Activated T-cell treated with anti-CD3 and anti-CD28 coated beads for 1 hour (primary cell): ENCODE measurements around the gene TXLNB.

Experiments
- DNase-seq: peaks from one replicate; pipeline ENCODE4 v3.0.0-alpha.2; 2020; ENCODE audit warnings: low read depth

Gene TXLNB

GRCh38 chr6:139270249-139270648 is 21.5 kb downstream of the TXLNB start:
- no peak for DNase-seq

DNA sequence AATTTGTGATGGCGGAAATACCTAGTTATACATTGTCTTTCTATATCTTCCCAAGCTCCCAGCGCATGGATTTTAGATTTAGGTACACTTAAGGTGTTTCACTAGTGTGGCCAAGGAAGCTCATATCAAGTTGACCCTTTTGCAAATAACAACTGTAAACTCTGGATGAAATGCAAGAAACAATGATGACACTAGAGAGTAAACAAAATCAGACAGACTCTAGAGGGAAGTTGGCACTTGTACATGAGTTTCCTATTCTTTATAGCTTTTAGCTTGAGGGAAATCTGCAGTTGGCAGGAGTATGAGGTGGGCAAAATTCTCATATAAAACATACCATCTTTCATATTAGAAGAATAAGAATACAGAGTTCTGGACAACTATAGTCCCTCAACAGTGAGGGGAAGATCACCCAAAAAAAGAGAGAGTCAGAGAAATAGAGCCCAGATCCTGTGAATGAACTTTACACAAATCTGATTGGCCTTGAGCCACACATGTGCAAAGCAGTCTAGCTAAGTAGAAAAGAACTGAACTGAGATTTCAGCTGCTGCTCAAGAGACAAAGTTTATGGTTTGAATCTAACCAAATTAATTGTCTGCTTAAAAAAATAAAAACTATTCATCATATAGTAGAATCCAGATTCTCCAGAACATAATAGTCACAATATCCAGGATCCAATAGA is 26.1 kb downstream of the TXLNB start:
- no peak for DNase-seq

DNA sequence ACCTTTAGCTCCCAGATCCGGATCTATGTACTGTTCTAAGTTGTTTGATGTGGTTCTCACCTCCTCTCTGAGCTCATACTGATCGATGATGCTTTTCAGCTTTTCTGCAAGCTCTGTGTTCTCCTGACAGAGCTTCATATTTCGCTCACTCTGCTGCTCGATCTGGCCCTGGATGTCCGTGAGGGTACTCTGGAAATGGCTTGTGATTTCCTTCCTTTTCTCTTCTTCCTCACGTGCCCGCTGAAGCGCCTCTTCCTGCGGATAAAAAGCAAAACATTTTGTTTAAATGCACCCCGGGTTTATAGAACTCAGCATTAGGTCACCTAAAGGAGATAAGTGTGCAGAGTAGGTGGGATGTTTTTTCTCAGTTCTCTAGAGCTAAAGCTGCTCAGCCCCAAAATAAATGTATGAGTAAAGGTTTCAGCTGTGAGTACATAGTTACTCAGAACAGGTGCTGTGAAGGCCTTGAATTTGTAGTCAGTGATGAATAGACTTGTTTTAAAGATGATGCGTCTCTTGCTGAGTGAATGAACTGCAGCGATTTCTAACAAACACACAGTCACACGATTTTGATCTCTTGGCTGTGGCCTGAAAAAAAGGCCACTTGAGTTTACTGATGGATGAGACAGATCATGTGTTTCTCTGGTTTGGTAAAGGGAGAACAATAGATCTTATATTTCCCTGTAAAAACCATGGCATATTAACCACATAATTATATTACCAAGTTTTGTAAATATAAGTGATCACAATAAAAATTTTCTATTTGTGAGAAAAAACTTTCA is 29.1 kb downstream of the TXLNB start:
- DNase-seq, result no peak

DNA sequence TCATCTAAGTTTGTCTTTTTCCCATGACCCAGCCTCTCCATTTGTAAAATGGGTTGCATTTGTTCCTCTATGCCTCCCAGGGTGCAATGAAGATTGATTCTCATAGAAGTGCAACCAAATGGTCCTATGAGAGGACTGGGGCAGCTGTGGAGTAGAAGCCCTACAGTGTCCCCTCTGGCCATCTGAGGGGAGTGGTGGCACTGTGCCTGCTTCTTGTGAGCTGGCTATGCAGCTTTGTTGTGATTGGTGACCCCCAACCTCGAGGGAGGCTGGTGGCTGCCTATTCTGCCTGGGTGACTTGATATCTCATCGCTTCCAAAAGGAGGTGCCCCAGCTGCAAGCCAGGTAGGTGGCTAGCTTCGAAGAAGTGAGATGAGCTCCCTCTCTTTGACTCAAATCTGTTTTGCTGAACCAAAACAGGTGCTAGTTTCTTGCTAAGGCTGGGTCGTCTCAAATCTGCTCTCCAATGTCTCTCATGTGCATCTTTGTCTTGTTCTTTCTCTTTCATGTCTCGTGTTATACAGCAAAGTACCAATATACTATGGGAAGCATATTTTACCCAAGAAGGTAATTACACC is 33.9 kb downstream of the TXLNB start:
- DNase-seq, result no peak

DNA sequence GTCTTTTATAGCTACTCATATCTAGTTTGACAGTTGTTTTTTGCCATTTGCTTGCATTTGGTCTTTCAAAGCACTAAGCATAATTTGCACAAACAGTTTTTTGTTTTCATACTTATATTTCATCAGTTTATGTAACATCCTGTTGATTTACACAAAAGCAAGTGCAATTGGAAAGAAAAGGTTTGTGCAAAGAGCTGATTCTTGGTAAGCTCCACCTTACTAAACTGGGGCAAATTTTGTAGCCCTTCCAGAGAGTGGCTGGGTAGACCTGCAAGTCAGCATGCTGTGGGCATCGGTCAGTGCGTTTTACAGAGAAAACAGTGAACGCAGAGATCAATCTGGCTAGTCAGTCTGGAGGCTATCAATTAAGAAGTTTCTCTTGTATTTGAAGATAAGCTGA is 34.5 kb downstream of the TXLNB start:
- DNase-seq, result no peak

DNA sequence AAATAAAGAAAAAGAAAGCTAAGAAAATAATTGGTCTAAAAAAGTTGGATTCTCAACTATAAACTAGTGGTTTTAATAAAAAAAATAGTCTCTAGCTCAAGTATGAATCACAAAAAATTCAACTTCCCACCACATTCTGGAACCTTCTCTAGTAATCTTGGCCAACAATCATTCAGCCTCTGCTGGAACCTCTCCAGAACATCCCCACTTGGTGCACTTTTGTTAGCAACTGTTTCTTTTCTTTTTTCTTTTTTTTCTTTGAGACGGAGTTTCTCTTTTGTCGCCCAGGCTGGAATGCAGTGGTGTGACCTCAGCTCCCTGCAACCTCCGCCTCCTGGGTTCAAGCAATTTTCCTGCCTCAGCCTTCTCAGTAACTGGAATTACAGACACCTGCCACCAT is 35.7 kb downstream of the TXLNB start:
- no peak for DNase-seq

GRCh38 chr6:139254196-139254595 is 37.6 kb downstream of the TXLNB start:
- no peak for DNase-seq

- DNase-seq, result no peak
These were observed 38.1 kb downstream of the TXLNB start for GRCh38 chr6:139253656-139254055.

DNA sequence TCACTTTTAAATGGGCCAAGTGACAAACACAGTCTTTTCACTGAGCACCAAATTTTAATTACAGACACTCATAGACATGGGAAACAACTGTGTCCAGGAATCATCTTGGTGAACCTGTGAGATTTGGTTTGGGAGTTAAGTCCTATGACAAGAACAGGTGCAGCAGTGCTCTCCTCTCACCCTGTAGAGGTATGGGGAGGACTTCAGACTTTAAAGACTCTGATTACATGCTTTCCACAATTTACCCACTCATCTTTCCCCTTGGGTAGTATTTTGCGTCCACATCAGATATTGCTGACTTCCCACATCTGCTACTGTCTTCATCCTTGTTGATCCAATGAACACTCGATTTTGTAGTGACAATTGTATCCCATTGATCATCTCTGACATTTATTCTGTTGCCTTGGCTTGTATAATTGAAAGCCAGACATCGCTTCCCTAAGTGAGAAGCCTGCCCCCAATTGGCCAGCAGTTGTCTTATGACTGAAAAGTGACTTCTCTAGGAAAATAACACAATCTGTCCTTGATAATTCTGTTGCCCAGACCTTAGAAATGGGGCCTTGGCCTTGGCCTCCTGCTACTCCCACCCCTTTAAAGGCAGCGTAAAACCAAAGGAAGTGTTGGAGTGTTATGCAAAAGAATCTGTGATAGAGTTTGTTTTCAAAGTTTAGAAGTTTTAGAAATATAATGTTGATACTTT is 40.0 kb downstream of the TXLNB start:
- no peak for DNase-seq

GRCh38 chr6:139251045-139251690 is 40.6 kb downstream of the TXLNB start:
- DNase-seq, result no peak

DNA sequence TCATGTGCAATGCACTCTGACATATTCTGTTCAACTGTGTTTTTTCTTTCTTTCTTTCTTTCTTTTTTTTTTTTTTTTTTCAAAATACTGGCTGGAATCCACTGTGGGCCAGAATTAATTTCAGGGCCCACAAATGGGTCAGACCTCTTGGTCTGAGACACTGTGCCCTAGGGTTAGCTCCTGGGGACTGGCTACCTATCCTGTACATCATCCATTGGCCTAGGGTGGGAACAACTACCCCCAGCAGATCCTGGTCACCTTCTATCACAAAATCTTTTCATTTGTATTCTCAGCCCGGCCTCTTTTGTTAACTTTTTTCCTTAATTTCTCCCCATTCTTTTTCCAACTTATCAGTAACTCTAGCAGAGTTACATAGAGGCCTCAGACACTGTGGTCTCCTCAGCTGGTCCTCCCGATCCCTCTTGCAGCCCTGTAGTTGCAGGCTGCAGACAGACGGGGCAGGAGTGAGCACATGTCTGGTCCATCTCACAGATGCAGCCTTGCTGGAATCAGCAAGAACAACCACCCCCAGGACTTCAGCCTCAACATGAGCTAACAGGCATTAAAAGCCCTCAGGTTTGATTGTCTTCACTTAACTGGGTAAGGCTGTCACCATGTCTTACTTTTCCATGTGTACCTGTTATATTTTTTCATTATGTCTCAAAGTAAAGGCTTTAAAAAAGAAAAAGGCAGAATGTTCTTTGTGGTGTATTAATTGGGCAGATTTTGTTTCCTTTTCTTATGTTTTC is 41.3 kb downstream of the TXLNB start:
- DNase-seq, result peak; percentile 42

GRCh38 chr6:139249395-139249794 is 42.4 kb downstream of the TXLNB start:
- DNase-seq, result no peak

DNA sequence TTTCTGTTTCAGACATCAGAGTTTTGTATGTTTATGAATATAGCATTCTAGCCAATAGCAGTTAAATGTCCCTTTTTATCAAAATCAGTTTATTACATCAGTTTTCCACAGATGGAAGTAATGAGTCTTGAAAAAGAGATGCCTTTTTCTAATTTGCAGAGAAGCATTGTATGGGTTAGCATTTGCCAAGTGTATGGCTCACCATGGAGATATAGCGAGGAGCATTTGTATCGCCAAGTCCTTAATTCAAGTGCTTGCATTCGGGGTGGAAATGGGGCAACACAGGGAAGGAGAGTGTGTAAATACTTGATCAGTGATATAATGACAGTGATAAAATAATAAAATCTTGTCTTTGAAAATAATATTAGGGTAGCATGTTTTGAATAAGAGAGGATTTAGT is 42.9 kb downstream of the TXLNB start:
- no peak for DNase-seq

DNA sequence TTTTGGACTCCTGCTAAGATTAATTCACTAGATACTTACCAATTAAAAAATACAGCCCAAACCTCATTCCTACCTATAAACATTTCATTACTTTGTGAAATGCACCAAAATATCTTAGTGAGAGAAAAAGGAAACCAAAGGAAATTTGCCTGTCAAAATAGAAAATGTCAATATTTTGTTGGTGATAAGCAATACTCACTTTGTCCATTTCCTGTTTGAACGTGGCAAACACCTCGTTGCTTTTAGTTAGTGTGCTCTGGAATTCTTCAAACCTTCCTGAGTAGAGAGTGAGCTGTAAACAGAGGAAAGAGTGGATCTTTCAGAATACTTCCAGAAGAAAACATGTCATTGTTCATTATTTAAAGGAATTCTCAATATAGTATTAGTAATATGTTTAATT is 44.2 kb downstream of the TXLNB start:
- DNase-seq, result no peak

DNA sequence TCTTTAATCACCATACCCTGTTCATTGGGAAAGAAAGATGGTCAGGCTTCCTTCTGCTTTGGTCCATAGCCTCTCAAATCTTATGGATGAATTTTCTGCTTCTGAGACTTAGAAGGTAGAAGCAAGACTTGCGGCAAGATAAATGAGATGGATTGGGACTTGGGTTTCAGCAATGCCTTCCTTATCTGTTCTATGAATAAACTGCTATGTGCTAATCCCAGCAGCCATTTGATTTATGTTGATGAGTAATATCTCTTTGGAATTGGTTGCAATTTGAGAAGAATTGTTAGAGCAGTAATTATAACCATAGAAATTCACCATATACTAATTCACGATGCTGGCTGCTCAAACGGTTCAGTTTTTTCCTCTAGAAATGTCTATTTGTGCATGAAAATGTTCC is 48.3 kb downstream of the TXLNB start:
- no peak for DNase-seq

DNA sequence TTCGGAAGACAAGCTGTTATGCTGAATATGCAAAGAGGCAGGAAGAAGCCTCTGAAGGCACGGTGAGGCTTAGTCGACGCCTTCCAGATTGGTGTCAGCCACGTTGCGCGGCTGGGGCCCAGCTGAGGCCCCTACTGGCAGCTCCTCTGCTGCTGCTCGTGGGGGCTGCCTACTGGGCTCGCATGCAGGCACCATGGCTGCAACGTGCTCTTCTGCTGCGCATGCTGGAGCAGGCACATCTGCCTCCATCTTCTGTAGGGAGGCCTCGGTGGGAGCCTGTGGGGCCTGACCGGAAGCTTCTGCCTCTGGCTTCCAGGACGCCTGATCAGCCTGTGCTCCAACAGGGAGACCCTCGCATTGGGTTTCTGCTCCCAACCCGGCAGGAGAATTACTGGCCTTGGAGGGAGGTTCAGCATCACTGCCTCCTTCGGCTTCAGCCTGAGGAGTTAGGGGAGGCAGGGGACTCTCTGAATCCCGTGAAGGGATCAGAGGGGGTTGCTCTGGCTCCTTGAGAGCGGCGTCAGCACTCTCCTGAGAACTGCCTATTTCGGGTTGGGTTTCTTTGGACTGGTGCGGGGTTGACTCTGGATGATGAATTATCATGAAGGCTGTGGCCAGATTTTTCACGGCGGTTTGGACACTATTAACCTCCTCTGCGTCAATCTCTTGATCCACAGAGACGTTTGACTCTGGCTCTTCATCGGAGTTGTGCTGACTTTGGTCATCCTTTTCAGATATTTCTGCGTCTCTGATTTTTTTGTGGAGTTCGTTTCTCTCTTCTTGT is 49.1 kb downstream of the TXLNB start:
- DNase-seq, result no peak

- DNase-seq, result no peak
These were observed 51.4 kb downstream of the TXLNB start for GRCh38 chr6:139240161-139241010.

DNA sequence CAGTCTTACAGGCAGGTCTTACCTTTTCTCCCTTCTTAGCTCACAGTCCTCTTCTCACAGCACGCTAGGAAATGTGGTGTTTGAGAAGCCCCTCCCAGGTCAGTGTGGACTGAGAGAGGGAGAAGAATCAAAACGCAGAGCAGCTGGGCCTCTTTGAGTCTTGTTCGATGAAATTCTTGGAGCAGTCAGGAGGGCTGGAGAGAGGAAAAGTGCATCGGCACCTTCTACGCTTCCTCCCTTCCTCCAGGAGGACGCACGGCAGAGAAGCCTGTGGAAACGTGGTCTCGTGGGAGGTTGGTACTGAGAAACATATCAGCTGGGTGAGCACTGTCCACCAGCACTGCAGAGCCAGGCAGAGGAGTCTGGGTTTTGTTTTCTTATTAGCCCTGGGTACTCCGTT is 52.7 kb downstream of the TXLNB start:
- no peak for DNase-seq

DNA sequence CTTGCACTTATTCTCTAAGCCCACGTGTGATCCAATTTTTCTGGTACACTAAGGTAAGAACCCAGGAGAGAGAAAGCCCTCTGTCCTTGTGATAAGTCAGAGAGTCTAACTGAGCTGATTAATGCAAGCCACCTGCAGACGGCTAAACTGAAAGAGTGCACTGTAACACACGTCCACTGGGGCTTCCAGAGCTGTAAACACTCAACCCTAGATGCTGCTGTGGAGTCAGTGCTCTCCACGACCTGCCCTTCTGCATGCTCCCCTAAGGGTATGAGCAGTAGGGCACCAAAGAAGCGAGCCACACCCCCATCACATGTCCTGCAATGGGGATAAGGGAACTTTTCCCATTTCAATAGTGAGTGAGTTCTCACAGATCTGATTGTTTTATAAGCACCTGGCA is 55.7 kb downstream of the TXLNB start:
- no peak for DNase-seq

DNA sequence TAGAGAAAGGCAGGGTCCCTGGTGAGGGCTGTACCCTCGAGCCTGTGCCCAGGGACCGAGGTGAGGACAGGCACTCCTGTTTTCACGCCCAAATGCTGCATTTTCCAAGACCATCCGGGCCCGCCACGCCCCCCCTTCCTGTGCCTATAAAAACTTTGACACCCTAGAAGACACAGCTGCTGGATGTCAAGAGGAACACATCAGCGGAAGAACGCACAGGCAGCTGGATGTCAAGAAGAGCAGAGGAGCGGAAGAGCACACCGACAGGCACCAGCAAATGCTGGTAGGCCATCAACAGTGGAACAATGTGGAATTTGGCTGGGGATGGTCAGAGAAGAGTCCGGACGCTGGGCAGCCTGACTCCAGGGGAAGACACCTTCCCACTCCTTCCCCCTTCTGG is 56.1 kb downstream of the TXLNB start:
- DNase-seq, result no peak
